Large intestine (tissue), 3 donors: ENCODE measurements around the gene ATP8B1. TPM values are rescaled to one million over a fixed set of nuclear protein-coding genes. Genes with fewer than 3 reads are reported as not detected.
A peak's percentile ranks its signal among the peaks of the same experiment; 100 is the strongest.

Experiments used
- DNase-seq, 2 donors: peaks; one replicate each; pipeline versions ENCODE4 v3.0.0 to v3.0.0-alpha.2; 2013
- H3K27ac ChIP-seq: one replicate; pipeline ENCODE4 v1.5.1; 2013; ENCODE audit warnings: low read length
- H3K27me3 ChIP-seq: 2 replicates; pipeline ENCODE4 v1.6.1; 2013; ENCODE audit warnings: low read length; ENCODE audit not compliant: control insufficient read depth, insufficient read depth
- H3K36me3 ChIP-seq: 2 replicates; pipeline ENCODE4 v1.6.1; 2013; ENCODE audit warnings: low read length; ENCODE audit not compliant: control insufficient read depth, insufficient read depth
- H3K4me1 ChIP-seq: one replicate; pipeline ENCODE4 v1.6.1; 2013; ENCODE audit warnings: low read length; ENCODE audit not compliant: control insufficient read depth, insufficient read depth
- H3K4me3 ChIP-seq: one replicate; pipeline ENCODE4 v1.5.1; 2013; ENCODE audit warnings: low read length
- H3K9me3 ChIP-seq: one replicate; pipeline ENCODE4 v1.6.1; 2013; ENCODE audit warnings: mild to moderate bottlenecking, low read depth, low read length, moderate library complexity; ENCODE audit not compliant: control insufficient read depth
- WGBS: methylation state at CpG from one replicate; pipeline ENCODE4 v1.1.5; 2013; ENCODE audit warnings: low lambda C conversion rate; ENCODE audit not compliant: insufficient coverage; 5-methylcytosine and 5-hydroxymethylcytosine counted together
- polyA plus RNA-seq: library from polyadenylated mRNA; unstranded; fragments of 120-200 nt; gene quantifications from one replicate; pipeline ENCODE4 v1.2.1, GENCODE V29; 2013

The ATP8B1 gene
- polyA plus RNA-seq, 1 donor: 68.2 TPM

- Histone ChIP-seq H3K27me3 (no peaks in the 10 kb centered on the region), H3K4me1 (peaks cover 15% of the 10 kb centered on the region), H3K27ac (no peak overlapping the region), H3K36me3 (no peaks in the 10 kb centered on the region), H3K9me3 (no peaks in the 10 kb centered on the region), H3K4me3 (no peak overlapping the region)
- no peak for DNase-seq
- 100% methylated on average over 1 of the region's 4 CpGs for WGBS
Measured at GRCh38 chr18:57784801-57785114, 18.4 kb downstream of the ATP8B1 start.

GRCh38 chr18:57784034-57784800 lies 18.9 kb downstream of the ATP8B1 start:
- Histone ChIP-seq H3K27me3 (no peaks in the 10 kb centered on the region), H3K9me3 (no peaks in the 10 kb centered on the region), H3K4me1 (peaks cover 15% of the 10 kb centered on the region), H3K36me3 (no peaks in the 10 kb centered on the region), H3K4me3 (no peak overlapping the region), H3K27ac (no peak overlapping the region)
- WGBS: 100% methylated on average over 1 of the region's 16 CpGs
- DNase-seq: no peak

GRCh38 chr18:57782049-57782448 lies 21.1 kb downstream of the ATP8B1 start:
- no peaks in the 10 kb centered on the region for H3K27me3 ChIP-seq
- peaks cover 15% of the 10 kb centered on the region for H3K4me1 ChIP-seq
- WGBS: 100% methylated on average over 1 of the region's 5 CpGs
- no peaks in the 10 kb centered on the region for H3K9me3 ChIP-seq
- H3K4me3 ChIP-seq: no peak overlapping the region
- H3K27ac ChIP-seq: no peak overlapping the region
- no peaks in the 10 kb centered on the region for H3K36me3 ChIP-seq
- no peak for DNase-seq

DNA sequence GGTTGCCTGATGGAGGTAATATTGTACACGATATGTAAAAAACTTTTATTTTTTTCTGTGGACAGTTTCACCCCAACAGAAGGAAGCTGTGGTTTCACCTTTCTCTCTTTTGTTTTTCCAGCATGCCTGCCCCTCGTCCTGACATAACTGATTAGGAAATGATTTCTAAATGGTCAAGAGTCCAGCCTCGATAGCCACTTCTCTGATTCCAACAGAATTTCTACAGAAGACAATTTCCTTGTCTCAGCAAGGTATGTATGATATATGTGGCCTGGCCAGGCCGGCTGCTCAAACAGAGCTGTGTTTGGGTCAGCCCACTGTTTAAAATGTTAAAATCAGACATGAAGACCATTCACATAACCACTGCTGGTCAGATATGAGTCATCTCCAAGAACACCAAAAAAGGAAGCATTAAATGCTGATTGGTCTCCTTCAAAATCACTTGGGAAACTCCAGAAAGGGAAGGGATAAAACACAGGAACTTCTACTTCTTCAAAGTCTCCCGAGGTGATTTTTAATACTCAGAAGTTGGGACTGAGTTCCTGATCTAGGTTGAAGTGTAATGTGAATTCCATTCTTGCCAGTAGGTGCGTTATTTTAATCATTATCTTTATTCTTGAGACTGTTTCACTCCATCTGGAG lies 22.3 kb downstream of the ATP8B1 start:
- H3K4me3 ChIP-seq: no peak overlapping the region
- no peaks in the 10 kb centered on the region for H3K9me3 ChIP-seq
- WGBS: 45% methylated on average over 3 of the region's 6 CpGs
- H3K36me3 ChIP-seq: no peaks in the 10 kb centered on the region
- no peak for DNase-seq
- H3K4me1 ChIP-seq: peaks cover 23% of the 10 kb centered on the region
- H3K27ac ChIP-seq: peak overlapping the region; percentile 38
- no peaks in the 10 kb centered on the region for H3K27me3 ChIP-seq

DNA sequence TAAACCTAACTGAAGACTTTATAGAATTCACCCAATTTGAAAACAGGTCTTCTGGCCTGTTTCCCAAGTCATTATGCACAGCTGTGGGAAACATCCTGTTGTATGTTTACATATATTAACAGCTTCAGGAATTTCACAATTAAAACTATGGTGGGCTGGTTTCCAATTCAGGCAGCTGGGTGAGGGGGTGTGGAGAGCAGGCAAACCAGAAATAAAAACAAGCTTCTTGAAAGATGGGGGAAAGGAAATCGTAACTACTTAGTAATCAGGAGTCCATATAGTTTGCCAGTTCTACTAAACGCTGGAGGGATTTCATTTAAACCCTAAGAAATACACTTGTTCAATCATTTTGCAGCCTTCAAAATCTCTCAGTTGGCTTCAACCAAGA lies 22.8 kb downstream of the ATP8B1 start:
- Histone ChIP-seq H3K27me3 (no peaks in the 10 kb centered on the region), H3K4me3 (no peak overlapping the region), H3K4me1 (peaks cover 23% of the 10 kb centered on the region), H3K9me3 (no peaks in the 10 kb centered on the region), H3K27ac (peak overlapping the region; percentile 38), H3K36me3 (no peaks in the 10 kb centered on the region)
- WGBS: 71% methylated on average over 1 of the region's 2 CpGs
- DNase-seq: no peak

DNA sequence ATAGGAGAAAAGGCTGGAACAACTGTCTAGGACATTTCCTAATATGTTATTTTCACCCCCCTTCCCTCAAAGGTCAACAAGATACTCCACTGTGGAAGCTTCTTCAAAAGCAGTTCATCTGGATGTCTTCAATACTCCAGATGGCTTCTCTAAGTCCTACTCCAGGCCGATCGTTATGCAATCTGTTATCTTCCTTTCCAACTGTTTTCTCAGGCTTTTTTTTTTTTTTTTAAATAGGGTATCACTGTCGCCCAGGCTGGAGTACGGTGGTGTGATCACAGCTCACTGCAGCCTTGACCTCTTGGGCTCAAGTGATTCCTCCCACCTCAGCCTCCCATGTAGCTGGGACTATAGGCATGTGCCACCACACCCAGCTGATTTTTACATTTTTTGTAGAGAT lies 26.3 kb downstream of the ATP8B1 start:
- Histone ChIP-seq H3K27ac (no peak overlapping the region), H3K27me3 (no peaks in the 10 kb centered on the region), H3K4me3 (no peak overlapping the region), H3K36me3 (no peaks in the 10 kb centered on the region), H3K4me1 (peaks cover 30% of the 10 kb centered on the region), H3K9me3 (no peaks in the 10 kb centered on the region)
- no CpG with 5 or more reads among the region's 4 CpGs for WGBS
- DNase-seq: no peak

- Histone ChIP-seq H3K9me3 (no peaks in the 10 kb centered on the region), H3K4me3 (no peak overlapping the region), H3K27ac (no peak overlapping the region), H3K36me3 (no peaks in the 10 kb centered on the region), H3K4me1 (peaks cover 32% of the 10 kb centered on the region), H3K27me3 (no peaks in the 10 kb centered on the region)
- no peak for DNase-seq
- no CpG with 5 or more reads among the region's 3 CpGs for WGBS
Measured at GRCh38 chr18:57776354-57776753, 26.8 kb downstream of the ATP8B1 start.

GRCh38 chr18:57775937-57776336 lies 27.2 kb downstream of the ATP8B1 start:
- DNase-seq: no peak
- Histone ChIP-seq H3K27ac (no peak overlapping the region), H3K36me3 (no peaks in the 10 kb centered on the region), H3K9me3 (no peaks in the 10 kb centered on the region), H3K4me1 (peaks cover 30% of the 10 kb centered on the region), H3K4me3 (no peak overlapping the region), H3K27me3 (no peaks in the 10 kb centered on the region)
- 93% methylated on average over 2 of the region's 3 CpGs for WGBS

- peaks cover 36% of the 10 kb centered on the region for H3K4me1 ChIP-seq
- DNase-seq: peak; percentile 70 to 85
Measured at GRCh38 chr18:57772387-57772799, 30.7 kb downstream of the ATP8B1 start.

DNA sequence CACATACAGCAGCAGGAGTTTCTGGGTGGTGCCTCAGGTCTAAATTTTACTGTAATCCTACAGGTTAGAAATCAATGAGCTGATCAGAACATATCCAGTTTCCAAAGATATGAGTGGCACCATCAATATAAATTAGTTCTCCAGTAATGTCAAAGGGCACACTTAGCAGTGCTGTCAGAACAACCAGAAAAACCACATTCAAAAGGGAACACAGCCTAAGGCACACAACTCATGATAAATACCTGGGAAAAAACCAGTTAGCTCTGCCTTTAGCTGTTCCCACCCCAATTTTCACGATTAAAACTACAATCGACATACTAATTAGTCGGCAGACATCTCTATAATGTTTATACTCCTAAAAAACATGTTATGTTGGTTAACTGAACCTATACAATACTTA lies 31.5 kb downstream of the ATP8B1 start:
- H3K36me3 ChIP-seq: no peaks in the 10 kb centered on the region
- H3K4me3 ChIP-seq: no peak overlapping the region
- no peak for DNase-seq
- no CpG with 5 or more reads among the region's 3 CpGs for WGBS
- H3K27ac ChIP-seq: peak overlapping the region; percentile 65
- no peaks in the 10 kb centered on the region for H3K27me3 ChIP-seq
- peaks cover 32% of the 10 kb centered on the region for H3K4me1 ChIP-seq
- no peaks in the 10 kb centered on the region for H3K9me3 ChIP-seq

More at GRCh38 chr18:57772387-57772799, 30.7 kb downstream of the ATP8B1 start:
- H3K27ac ChIP-seq: peak overlapping the region; percentile 24
- no peaks in the 10 kb centered on the region for H3K27me3 ChIP-seq
- 50% methylated on average over 2 of the region's 9 CpGs for WGBS
- no peaks in the 10 kb centered on the region for H3K36me3 ChIP-seq
- H3K4me3 ChIP-seq: no peak overlapping the region
- H3K9me3 ChIP-seq: no peaks in the 10 kb centered on the region

DNA sequence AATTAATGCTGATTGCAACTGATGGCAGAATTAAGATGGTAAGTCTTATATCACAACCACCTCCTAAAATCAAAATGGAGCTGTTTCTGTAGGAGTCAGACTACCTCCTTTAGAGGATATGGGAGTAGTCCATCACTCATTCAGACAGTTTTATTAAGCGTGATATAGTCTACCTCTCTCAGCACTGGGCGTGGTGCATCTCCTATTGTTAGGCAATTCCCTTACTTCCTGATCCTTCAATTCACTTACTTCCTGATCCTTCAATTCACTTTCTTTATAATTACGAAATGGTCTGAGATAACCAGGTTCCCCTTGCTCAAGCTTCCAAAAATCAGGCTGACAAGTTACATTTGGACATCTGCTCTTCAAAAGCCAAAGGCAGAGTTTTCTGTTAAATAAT lies 31.9 kb downstream of the ATP8B1 start:
- Histone ChIP-seq H3K36me3 (no peaks in the 10 kb centered on the region), H3K9me3 (no peaks in the 10 kb centered on the region), H3K27ac (peak overlapping the region; percentile 65), H3K4me1 (peaks cover 28% of the 10 kb centered on the region), H3K27me3 (no peaks in the 10 kb centered on the region), H3K4me3 (no peak overlapping the region)
- no CpG with 5 or more reads among the region's 3 CpGs for WGBS
- DNase-seq: peak; percentile 71 to 87
